Right lobe of liver (tissue), 4 donors: ENCODE measurements around the gene RAB1B.

Source experiments
- POLR2A ChIP-seq: fragments of 450-650 bp; IDR thresholded peaks from one replicate; pipeline ENCODE4 v1.6.1; 2017; ENCODE audit warnings: antibody characterized with exemption, mild to moderate bottlenecking
- TF ChIP-seq, protein P1 (sequence below), 4 donors: fragments of 200-600 bp in 3 of 4; fragments of 450-650 bp in 1 of 4; IDR thresholded peaks; one replicate each; pipeline versions ENCODE4 v1.5.1 to v1.8.0; 2016 to 2022; ENCODE audit warnings: antibody characterized with exemption in 4 of 4, mild to moderate bottlenecking in 2 of 4
- donor health status: DM: no; HTN: no; CAD: no.
- donor health status: DM: no; HTN: no; CAD: no.
- donor health status: DM: no; HTN: yes; CAD: no.

DNA sequence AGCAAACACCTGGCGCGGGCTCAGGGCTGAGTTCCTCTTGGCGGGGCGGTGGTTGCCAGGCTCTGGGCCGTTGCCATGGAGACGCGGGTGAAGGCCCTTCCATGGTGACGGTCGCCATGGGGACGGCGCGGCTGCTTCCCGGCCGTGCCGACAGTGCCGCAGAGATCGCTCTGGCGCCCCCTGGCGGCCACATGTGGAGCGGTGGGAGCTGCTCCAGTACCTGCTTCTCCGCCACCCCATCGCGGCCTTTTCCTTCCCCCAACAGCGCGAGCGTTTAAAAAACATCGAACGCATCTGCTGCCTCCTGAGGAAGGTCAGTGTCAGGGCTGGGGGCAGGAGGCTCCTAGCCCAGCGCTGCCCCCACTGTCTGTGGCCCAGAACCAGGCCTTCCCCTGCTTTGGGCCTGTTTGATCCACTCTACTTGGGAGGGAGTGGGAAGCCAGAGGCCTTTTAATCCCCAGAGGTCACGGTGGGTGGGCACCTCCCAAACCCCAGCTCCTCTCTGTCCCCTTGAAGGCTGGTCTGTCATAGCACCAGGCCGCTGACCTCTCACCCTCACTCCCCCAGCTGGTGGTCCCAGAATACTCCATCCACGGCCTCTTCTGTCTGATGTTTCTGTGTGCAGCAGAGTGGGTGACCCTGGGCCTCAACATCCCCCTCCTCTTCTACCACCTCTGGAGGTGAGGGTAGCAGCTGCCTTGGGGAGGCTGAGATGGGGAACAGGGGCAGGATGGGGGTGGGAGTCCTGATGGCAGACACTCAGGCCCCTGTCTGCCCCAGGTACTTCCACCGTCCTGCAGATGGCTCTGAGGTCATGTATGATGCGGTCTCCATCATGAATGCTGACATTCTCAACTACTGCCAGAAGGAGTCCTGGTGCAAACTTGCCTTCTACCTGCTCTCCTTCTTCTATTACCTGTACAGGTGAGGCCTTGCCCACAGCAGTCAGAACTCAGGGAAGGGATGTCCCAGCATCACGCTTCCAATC lies 14.3 kb downstream of the RAB1B start:
- TF ChIP-seq, protein P1, sequence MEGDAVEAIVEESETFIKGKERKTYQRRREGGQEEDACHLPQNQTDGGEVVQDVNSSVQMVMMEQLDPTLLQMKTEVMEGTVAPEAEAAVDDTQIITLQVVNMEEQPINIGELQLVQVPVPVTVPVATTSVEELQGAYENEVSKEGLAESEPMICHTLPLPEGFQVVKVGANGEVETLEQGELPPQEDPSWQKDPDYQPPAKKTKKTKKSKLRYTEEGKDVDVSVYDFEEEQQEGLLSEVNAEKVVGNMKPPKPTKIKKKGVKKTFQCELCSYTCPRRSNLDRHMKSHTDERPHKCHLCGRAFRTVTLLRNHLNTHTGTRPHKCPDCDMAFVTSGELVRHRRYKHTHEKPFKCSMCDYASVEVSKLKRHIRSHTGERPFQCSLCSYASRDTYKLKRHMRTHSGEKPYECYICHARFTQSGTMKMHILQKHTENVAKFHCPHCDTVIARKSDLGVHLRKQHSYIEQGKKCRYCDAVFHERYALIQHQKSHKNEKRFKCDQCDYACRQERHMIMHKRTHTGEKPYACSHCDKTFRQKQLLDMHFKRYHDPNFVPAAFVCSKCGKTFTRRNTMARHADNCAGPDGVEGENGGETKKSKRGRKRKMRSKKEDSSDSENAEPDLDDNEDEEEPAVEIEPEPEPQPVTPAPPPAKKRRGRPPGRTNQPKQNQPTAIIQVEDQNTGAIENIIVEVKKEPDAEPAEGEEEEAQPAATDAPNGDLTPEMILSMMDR (IDR thresholded peaks at IDR 0.05) = peak; percentile 98 to 99 (median 99)
- no peak for TF ChIP-seq POLR2A
